Measurements from ENCODE around the gene FAR2. TPM values are rescaled to one million over a fixed set of nuclear protein-coding genes. Genes with fewer than 3 reads are reported as not detected.
A peak's percentile ranks its signal among the peaks of the same experiment; 100 is the strongest.

The FAR2 gene
- total RNA-seq, 1 donor from 2014 or later: 6.9 TPM

DNA sequence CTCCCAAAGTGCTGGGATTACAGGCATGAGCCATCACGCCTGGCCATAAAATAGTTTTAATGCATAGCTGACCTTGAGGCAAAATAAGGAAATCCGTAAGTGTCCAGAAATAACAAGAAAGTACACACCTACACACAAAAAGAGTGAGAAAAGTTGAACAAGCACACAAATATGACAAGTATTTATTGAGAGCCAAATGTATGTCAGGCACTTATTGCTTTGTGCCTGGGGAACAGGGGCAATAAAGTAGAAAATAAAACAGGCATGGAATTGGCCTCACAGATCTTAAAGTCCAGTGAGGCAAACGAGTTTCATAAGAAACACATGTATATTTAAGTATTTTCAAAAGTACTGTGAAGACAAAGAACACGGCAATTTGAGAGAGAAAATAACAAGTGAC is 128.2 kb downstream of the FAR2 start:
- Mint-ChIP-seq H3K27me3 (ENCODE audit: unreplicated experiment) (no peaks in the 10 kb centered on the region), H3K36me3 (ENCODE audit: unreplicated experiment) (no peaks in the 10 kb centered on the region), H3K4me3 (ENCODE audit: unreplicated experiment) (no peak overlapping the region), H3K4me1 (ENCODE audit: low read depth, unreplicated experiment) (peaks cover 16% of the 10 kb centered on the region), H3K27ac (ENCODE audit: unreplicated experiment) (no peak overlapping the region), H3K9me3 (ENCODE audit: unreplicated experiment) (peaks cover 1% of the 10 kb centered on the region)
- no peak for DNase-seq
- TF ChIP-seq, protein P1, sequence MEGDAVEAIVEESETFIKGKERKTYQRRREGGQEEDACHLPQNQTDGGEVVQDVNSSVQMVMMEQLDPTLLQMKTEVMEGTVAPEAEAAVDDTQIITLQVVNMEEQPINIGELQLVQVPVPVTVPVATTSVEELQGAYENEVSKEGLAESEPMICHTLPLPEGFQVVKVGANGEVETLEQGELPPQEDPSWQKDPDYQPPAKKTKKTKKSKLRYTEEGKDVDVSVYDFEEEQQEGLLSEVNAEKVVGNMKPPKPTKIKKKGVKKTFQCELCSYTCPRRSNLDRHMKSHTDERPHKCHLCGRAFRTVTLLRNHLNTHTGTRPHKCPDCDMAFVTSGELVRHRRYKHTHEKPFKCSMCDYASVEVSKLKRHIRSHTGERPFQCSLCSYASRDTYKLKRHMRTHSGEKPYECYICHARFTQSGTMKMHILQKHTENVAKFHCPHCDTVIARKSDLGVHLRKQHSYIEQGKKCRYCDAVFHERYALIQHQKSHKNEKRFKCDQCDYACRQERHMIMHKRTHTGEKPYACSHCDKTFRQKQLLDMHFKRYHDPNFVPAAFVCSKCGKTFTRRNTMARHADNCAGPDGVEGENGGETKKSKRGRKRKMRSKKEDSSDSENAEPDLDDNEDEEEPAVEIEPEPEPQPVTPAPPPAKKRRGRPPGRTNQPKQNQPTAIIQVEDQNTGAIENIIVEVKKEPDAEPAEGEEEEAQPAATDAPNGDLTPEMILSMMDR (IDR thresholded peaks at IDR 0.05; ENCODE audit: partially characterized antibody, unreplicated experiment): no peak

DNA sequence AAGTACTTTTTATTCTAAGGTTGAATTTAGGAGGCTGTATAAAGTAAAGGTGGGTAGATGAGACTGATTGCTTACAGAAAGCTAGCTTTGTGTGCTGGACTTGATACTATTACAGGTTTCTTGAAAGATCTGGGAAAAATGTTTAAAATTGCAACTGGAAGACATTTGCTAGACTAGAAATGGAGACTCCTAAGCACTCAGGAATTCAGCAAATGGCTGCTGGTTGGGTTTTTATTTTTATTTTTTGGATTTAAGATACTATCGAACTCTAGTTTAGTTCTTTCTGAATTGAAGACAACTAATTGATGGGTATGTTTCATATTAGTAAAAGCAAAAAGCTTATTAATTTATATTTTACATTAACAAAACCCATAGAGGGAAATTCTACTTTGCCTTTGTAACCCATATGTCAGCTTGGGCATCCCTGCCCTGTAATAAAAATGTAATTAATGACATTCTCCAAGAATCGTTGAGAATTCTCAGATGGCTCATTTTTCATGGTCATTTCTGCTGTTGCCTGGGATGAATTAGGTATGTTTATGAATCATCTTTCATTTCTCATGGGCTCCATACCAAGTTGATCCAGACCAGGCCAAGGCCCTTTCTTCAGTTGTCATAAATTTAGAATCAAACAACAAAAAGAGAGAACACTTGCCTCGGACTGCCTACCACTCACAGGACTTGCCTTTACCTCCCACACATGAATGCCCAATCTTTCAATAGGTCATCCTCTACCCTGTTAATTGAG is 129.8 kb downstream of the FAR2 start:
- no peak for DNase-seq
- TF ChIP-seq, protein P1 (IDR thresholded peaks at IDR 0.05; ENCODE audit: partially characterized antibody, unreplicated experiment): no peak
- no peak overlapping the region for H3K4me3 Mint-ChIP-seq (ENCODE audit: unreplicated experiment)
- H3K4me1 Mint-ChIP-seq (ENCODE audit: low read depth, unreplicated experiment): peaks cover 19% of the 10 kb centered on the region
- no peak overlapping the region for H3K27ac Mint-ChIP-seq (ENCODE audit: unreplicated experiment)
- no peaks in the 10 kb centered on the region for H3K36me3 Mint-ChIP-seq (ENCODE audit: unreplicated experiment)
- H3K27me3 Mint-ChIP-seq (ENCODE audit: unreplicated experiment): no peaks in the 10 kb centered on the region
- H3K9me3 Mint-ChIP-seq (ENCODE audit: unreplicated experiment): peaks cover 3% of the 10 kb centered on the region

GRCh38 chr12:29281371-29282005 is 132.4 kb downstream of the FAR2 start:
- Mint-ChIP-seq H3K9me3 (ENCODE audit: unreplicated experiment) (peaks cover 1% of the 10 kb centered on the region), H3K27me3 (ENCODE audit: unreplicated experiment) (no peaks in the 10 kb centered on the region), H3K4me3 (ENCODE audit: unreplicated experiment) (no peak overlapping the region), H3K36me3 (ENCODE audit: unreplicated experiment) (peaks cover 5% of the 10 kb centered on the region), H3K4me1 (ENCODE audit: low read depth, unreplicated experiment) (peaks cover 24% of the 10 kb centered on the region), H3K27ac (ENCODE audit: unreplicated experiment) (peak overlapping the region; percentile 24)
- TF ChIP-seq, protein P1 (IDR thresholded peaks at IDR 0.05; ENCODE audit: partially characterized antibody, unreplicated experiment): no peak
- no peak for DNase-seq

DNA sequence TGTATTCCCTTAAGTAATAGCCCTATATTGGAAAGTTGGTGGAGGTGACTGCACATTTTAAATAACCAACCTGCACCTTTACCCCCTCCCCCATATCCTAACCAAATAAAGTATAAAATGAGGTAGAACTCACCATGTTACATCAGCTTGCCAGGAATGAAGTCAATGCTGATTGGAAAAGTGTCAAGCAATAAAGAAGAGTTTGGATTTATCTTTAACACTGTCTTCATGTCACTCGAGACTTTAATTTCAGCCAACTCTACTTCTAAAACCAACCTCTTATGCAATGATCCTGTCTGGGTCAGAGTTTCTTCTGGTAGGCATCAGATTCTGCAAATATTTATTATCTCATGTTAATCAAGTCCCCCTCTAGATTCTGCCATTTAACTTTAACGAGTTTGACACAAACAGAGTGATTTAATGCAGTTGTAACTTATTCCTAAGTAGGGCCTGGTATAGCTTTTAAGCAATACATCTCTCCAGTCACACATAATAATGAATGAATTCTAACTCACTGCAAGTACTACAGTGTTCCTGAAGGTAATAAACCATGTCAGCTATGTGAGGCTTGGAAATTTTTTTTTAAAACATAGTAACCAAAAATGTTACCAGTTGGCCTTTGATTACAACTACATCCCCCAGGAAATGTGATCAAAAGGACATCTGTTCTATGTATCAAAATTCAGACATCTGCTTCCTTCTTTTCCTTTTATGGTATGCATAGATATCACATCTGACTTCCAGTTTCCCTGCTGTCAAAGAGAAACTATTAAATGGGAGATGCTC is 133.1 kb downstream of the FAR2 start:
- peak overlapping the region; percentile 93 for H3K27ac Mint-ChIP-seq (ENCODE audit: unreplicated experiment)
- peaks cover 24% of the 10 kb centered on the region for H3K4me1 Mint-ChIP-seq (ENCODE audit: low read depth, unreplicated experiment)
- DNase-seq: no peak

More for the DNA sequence above, 133.1 kb downstream of the FAR2 start:
- peak overlapping the region; percentile 26 for H3K4me3 Mint-ChIP-seq (ENCODE audit: unreplicated experiment)
- TF ChIP-seq, protein P1 (IDR thresholded peaks at IDR 0.05; ENCODE audit: partially characterized antibody, unreplicated experiment): no peak
- H3K9me3 Mint-ChIP-seq (ENCODE audit: unreplicated experiment): peaks cover 1% of the 10 kb centered on the region
- peaks cover 5% of the 10 kb centered on the region for H3K36me3 Mint-ChIP-seq (ENCODE audit: unreplicated experiment)
- H3K27me3 Mint-ChIP-seq (ENCODE audit: unreplicated experiment): no peaks in the 10 kb centered on the region
